ENCODE measurements around the gene NUPR2.
"Not testable (repeated sequence)": the region's sequence is repeated elsewhere in the genome, so short reads cannot be mapped to it uniquely, and the experiment has no call there.

NUPR2 gene, protein sequence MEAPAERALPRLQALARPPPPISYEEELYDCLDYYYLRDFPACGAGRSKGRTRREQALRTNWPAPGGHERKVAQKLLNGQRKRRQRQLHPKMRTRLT

DNA sequence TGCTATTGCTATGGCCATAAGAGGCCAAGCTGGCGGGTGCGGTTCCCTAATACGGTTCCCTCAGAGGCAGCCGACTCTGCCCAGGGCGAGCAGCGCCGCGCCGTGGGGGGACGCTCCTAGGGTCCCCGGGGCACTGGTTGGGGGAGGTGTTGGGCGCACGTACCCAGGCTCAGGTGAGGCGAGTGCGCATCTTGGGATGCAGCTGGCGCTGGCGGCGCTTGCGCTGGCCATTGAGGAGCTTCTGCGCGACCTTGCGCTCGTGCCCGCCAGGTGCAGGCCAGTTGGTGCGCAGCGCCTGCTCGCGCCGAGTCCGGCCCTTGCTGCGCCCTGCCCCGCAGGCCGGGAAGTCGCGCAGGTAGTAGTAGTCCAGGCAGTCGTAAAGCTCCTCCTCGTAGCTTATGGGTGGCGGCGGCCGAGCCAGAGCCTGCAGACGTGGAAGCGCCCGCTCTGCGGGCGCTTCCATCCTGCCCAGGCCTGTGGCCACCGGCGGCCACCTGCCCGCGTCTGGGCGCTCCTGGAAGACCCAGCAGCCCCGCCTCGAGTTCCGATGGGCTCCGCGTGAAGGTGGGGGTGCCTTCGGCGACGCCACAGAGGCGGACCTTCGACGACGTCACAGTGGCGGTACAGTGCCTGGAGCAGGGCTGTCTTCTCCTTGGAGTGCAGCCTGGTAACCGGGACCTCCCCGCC is at the start of gene NUPR2:
Gene NUPR2 (minus strand): TSS at position 566 of the 687 bp plus-strand sequence. CDS start 103 bp downstream, at position 463.
- DNase-seq, result no peak

DNA sequence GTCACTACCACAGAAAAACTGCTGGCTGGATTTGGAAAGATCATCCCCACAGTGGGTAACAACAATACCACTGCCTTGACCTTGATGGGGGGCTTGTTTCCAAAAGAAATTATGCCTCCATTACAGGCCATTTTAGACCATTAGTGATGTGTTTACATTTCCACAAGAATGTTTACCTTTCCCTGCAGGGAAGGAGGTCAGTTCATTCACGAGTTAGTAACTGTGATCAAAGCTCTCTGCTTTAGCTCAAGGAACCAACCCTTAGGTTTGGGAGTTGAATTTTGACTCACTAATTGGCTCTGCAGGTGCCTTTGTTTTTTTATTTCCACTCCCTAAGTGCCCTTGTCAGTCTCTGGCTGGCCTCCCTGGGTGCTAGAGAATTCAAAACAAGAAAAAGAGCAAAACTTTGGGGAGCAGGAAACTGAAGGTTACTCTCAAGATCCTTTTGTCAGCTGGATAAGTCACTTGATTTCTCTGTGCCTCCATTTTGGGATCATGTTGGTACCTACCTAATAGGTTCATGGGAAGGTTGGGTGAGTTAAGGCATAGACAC is 41.1 kb upstream of the NUPR2 start:
- peak; percentile 94 for DNase-seq

DNA sequence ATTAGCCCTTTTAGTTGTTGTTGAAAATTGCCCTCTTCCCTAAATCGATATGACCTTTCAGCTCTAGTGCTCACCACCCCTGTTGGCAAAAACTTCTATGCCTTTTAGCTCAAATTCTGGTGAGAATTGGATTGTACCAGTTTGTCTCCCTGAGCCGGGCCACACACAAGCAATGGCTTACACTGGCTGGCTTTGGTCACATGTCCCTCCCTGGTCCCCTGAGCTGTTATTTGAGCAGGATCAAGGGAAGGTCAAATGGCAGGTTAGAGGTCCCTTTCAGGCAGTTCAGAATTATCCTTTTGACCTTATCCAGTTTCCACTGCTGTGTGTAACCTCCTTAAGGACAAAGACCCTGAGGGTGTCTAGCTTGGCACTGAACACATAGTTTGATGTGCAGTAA is 14.8 kb upstream of the NUPR2 start:
- DNase-seq, result not testable (repeated sequence)

DNA sequence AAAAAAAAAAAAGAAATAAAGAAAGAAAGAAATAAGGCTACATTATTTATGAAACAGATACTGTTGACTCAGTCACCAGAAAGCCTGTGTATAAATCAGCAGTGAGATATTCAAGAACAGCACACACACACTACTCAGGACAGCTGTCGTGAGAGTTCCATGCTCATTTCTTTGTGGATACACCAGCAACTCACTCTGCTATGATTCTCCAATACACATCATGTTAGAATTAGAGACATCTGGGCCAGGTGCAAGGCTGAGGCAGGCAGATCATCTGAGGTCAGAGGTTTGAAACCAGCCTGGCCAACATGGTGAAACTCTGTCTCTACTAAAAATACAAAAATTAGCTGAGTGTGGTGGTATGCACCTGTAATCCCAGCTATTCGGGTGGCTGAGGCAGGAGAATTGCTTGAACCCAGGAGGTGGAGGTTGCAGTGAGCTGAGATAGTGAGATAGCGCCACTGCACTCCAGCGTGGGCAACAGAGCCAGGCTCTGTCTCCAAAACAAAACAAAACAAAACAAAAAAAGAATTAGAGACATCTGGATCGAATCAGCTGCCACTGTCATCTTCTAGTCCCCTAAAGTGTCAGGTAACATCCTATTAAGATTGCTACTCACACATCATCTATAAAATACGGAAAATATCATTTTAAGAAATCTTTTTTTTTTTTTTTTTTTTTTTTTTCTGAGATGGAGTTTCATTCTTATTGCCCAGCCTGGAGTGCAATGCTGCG is 11.2 kb upstream of the NUPR2 start:
- no peak for DNase-seq

DNA sequence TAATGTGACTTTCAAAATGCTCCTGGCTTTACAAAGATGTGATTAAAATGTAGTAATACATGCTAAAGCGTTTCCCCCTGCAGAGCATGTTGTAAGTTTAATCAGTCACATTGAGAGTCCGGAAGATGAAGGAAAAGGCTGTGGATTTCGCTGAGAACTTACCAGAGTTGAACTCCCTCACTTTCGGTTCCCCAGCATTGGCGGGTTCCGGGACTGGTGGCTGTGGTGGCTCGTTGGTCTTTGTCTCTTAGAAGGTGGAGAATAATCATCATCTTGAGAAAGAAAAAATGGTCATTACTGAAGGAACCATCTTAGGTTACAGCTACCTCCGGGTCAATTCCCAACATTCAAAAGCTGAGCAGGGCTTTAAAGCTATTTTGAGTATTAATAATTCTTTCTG is 9.6 kb upstream of the NUPR2 start:
- DNase-seq, result no peak

DNA sequence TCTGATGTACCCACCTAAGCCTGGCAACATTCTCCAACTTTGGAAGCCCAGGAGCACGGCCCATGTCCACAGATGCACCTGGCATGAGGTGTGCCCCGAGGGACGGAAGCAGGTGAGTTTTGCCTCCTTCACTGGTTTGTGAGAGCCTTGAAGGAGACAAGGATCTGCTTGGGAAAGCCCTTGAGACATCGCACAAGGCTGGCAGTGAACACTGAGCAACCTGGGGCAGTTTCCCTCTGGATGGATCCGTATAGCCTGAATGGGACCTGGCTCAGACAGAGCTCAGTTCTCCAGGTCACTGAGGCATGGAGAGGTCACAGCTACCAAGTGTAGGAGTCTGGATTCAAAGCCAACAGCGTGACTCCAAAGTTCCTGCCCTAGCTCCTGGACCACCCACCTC is 8.8 kb upstream of the NUPR2 start:
- no peak for DNase-seq

DNA sequence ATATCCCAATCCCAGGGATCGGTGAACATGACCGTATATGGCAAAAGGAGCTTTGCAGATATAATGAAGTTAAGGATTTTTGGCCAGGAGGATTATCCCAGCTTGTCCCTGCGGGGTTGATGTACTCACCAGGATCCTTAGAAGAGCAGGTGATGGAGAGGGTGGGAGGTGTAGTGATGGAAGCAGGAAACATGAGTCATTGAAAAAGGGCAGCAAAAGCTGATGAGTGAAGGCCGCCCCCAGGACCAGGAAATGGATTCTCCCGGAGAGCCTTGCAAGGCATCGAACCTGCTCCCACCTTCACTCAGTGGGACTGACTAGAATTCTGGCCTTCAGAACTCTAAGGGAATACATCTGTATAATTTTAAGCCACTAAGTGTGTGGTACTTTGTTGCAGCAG is 5.2 kb upstream of the NUPR2 start:
- no peak for DNase-seq

DNA sequence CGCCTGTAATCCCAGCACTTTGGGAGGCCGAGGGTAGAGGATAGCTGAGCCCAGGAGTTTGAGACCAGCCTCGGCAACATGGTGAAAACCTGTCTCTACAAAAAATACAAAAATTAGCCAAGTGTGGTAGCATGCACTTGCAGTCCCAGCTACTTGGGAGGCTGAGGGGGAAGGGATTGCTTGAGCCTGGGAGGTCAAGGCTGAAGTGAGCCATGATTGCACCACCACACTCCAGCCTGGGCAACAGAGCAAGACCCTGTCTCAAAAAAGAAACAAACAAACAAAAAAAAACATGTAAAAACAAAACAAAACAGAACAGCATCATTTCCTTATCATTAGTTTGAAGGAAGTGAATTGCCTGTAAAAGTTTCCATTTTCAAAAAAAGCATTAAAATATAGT is 4.0 kb downstream of the NUPR2 start:
- DNase-seq, result not testable (repeated sequence)

DNA sequence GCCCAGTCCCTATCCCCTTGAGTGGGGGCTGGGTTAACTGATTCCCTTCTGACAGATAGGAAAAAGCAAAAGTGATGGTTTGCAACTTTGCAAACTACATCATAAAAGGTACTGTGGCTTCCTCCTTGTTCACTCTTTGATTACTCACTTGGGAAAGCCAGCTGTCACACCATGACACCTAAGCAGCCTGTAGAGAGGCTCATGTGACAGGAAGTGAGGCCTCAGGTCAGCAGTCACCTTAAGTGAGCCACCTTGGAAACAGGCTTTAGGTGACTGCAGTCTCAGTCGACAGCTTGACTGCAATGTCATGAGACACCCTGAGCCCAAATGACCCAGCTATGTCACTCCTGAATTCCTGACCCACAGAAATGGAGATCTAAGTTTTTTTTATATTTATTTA is 5.6 kb downstream of the NUPR2 start:
- no peak for DNase-seq

DNA sequence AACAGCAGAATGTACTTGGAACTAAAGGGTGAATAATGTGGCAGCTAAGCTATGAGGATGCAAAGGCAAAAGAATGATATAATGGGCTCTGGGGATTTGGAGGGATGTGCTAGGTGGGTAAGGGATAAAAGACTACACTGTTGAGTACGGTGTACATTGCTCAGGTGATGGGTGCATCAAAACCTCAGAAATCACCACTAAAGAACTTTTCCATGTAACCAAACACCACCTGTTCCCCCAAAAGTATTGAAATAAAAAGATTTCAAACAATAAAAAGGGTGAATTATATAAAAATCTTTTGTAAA is 8.3 kb downstream of the NUPR2 start:
- no peak for DNase-seq

DNA sequence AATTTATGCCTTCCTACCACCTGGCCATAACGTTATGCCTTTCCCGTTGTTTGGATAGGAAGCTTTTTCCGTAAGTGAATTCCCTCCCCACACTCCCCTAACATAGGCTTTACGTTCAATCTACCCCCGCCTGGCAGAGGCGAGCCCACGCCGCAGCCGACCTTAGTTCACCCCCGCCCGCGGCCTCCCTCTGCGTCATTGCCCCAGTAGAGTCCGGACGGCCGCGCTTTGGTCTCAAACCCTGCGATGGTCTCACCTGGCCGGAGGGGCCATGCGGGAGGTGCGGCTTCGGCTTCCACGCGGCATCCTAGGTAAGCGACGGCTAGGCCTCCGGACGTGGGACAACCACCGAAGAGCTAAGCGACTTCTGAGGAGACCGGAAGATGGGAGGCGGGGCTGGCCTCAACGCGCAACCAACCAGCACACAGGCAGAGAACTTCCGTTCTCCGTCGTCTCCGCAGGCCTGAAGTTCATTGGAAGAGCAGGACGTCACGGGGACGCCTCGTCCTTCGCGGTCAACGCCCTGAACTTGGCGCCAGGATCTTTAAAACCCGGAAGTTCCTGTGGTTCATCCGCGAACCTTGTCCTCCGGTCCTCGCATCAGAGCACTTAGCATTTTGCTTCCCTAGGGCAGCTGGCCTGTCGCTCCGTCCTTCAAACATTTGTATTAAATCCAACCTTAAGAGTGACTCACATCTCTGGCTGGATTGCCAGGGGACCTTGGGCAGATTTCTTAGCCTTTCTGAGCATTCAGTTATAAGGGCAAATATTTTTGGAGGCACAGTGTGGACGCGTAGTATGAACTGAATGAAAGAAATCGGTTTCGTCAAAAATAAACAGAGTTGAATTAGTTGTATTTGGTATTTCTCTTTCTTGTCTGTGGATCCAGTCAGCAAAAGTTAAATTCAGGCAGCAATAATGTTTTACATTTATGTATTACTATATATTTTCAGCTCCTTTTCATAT is 9.8 kb downstream of the NUPR2 start, which contains the start of gene CHCHD2:
Gene CHCHD2 (minus strand): TSS at position 369 of the 966 bp plus-strand sequence. CDS start 63 bp downstream, at position 306.
- DNase-seq, result peak; percentile 100

DNA sequence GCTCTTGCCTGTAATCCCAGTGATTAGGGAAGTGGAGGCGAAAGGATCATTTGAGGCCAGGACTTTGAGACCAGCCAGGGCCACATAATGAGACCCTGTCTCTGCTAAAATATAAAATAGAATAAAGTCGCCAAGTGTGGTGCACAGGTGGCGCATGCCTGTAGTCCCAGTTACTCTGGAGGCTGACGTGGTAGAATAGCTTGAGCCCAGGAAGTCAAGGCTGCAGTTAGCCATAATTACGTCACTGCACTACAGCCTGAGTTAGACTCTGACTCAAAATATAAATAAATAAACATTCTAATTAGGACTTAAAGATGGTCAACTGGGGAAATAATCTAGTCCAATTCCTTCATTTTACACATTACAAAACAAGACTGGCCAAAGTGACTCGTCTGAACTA is 10.7 kb downstream of the NUPR2 start:
- DNase-seq, result no peak

DNA sequence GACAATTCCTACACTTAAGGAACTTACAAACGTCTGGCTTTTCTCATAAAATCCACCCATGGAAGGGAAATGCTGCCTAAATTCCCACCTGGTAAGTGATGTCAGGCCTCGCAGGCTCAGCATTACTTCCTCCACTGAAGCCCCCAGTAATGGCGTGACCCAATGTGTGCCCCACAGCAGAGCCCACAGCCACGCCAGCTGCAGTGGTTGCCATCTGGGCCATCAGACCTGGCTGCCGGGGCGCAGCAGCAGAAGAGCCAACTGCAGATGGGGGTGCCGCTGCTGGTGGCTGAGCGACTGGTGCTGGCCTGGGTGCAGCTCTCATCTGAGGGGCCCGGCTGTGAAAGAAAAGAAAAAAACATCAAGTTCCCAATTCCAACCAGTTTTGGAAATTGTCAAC is 12.1 kb downstream of the NUPR2 start:
- DNase-seq, result not testable (repeated sequence)

DNA sequence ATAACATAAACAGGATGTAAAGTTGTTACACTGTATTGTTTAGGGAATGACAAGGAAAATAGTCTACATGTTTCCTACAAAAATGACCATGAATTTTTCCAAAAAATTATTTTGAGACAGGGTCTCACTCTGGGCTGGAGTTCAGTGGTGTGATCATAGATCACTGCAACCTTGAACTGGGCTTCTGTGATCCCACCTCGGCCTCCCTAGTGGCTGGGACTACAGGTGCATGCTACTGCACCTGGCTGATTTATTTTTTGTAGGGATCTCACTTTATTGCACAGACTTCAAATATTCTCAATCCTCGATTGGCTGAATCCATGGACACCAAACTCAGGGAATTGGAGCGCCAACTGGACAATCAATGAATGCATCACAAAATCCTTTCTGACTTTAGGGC is 16.6 kb downstream of the NUPR2 start:
- no peak for DNase-seq

DNA sequence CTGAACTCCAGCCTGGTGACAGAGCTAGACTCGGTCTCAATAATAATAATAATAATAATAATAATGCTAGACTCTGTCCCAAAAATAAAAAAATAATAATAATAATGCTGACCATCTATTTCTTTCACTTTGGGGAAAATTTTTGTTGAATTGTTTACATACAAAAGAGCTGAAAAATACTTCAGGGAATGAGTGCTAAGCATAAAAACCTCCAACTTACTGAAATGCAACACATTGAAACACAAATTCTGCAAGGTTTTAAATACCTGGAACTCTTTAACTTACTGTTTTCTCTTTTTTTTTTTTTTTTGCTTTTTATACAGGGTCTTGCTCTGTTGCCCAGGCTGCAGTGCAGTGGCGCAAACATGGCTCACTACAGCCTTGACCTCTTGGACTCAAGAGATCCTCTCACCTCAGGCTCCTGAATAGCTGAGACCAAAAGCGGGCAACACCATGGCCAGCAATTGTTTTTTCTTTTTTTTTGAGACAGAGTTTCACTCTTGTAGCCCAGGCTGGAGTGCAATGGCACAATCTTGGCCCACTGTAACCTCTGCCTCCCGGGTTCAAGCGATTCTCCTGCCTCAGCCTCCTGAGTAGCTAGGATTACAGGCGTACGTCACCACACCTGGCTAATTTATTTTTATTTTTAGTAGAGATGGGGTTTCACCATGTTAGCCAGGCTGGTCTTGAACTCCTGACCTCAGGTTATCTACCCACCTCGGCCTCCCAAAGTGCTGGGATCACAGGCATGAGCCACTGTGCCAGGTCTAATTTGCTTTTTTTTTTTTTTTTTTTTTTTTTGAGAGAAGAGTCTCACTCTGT is 17.8 kb downstream of the NUPR2 start:
- DNase-seq, result not testable (repeated sequence)

DNA sequence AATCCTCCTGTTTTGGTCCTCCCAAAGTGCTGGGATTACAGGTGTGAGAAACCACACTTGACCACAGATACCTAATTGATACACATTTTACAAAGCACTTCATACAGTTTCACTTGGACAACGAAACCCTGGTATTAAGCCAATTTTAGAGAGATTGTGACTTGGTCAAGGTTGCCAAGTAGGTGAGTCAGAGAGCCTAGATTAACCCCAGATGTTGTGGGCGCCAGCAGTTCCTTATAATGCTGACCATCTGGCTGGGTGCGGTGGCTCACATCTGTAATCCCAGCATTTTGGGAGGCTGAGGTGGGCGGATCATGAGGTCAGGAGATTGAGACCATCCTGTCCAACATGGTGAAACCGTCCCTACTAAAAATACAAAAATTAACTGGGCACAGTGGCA is 18.5 kb downstream of the NUPR2 start:
- no peak for DNase-seq

DNA sequence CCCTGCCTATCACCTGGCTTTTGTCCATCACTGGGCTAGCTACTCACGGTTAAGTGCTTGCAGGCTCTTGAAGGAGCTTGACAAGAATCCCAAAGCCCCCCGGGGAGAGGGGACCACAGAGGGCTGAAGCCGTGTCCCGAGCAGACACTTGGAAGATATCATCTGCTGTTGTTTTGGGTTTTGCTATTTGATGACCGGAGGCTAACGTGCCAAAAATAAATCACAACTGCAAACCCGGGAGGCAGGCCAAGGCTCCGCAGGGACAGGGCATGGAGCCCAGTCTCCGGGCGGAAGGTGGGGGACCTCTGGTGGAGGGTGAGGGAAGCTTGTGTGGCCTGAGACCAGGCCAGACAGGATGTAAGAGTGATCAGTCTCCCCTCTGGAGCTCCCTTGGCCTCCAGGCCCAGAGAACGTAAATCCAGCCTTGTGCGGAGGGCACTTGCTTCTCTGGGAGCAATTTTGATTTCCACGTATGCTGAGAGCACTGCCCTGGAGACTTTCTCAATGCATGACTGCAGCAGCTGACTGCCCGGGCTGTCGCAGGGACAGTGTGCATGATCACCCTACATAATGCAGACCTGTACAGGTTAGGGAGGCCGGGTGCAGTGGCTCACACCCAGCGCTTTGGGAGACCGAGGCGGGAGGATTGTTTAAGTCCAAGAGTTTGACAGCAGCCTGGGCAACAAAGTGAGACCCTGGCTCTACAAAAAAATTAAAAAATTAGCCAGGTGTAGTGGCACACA is 23.3 kb downstream of the NUPR2 start, which contains the start of gene PHKG1:
Gene PHKG1 (minus strand): TSS at position 164 of the 743 bp plus-strand sequence. CDS start 4,011 bp downstream, outside the sequence.
- peak; percentile 67 for DNase-seq

DNA sequence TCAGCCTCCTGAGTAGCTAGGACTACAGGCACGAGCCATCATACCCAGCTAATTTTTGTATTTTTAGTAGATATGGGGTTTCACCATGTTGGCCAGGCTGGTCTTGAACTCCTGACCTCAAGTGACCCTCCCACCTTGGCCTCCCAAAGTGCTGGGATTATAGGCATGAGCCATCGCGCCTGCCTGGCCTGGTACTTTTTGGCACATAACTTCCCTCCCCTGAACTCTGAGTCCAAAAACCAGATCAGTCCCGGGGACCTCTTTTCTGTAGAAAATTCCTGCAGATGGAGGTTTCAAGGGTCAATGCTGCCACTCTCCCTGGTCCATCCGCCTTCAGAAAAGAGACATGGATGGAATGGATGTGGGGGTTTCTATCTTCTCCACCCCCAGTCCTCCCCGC is 23.8 kb downstream of the NUPR2 start:
- not testable (repeated sequence) for DNase-seq

DNA sequence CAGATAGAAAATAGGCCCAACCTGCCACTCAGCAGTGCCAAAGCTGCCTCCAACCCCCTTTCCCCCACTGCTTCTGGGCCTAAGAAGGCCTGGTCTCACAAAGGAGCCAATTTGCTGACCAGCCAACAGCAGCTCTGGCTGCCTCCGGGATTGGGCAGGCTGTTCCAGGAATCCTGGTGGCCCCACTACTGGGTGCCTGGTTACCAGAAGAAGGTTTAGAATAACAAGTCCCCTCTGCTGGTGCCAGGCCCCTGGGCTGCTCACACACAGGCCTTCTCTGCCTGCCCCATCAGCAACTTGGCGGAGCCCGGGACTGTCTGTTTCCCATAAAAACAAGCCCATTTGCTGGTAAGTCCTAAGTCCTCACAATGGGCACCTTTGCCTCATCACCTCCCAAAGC is 24.6 kb downstream of the NUPR2 start:
- DNase-seq, result no peak

DNA sequence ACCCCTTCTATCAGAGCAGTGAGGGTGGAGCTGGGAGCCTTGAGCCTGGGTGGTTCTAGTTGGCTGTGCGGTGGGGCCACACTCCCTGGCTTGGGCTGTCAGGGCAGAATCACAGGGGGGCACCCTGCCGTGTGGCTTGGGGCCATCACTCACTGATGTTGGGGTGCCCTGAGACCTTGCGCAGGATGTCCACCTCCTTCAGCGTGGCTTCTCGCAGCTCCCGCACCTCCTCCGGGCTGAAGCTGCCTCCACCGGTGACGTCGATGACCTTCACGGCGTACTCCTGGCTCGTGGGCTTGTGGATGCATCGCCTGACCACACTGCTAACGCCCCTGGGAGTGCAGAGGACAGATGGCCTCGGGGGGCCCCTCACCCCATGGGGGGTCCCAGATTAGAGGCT is 28.8 kb downstream of the NUPR2 start:
- no peak for DNase-seq

DNA sequence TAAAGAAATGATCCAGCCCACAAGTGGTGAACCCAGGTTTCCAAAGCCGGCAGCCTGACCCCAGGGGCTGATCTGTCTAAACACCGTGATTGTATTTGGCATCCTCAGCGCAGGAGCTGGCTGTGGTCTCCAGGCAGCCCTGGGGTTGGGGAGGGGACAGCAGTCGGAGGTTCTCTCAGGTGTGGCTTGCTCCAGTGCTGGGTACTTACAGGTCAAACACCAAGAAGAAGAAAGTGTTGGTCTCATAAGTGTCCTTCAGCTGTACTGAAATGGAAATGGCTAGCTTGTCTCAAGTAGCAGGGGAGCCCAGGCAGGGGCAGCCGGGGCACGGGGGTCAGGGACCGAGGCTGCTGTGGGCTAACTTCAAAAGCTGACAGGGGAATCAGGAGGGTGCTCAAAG is 29.5 kb downstream of the NUPR2 start:
- no peak for DNase-seq
